ENCODE data around the gene RMDN3.

Gene RMDN3

GRCh38 chr15:40693904-40694687 lies 61.0 kb downstream of the RMDN3 start:
- DNase-seq (ENCODE audit: low read depth) = no peak

- no peak for DNase-seq (ENCODE audit: low read depth)
Measured at GRCh38 chr15:40691737-40692136, 63.3 kb downstream of the RMDN3 start.

GRCh38 chr15:40688932-40689799 lies 65.9 kb downstream of the RMDN3 start:
- no peak for DNase-seq (ENCODE audit: low read depth)
